Fibroblast of villous mesenchyme (primary cell): ENCODE measurements around the gene LRRC27. TPM values are rescaled to one million over a fixed set of nuclear protein-coding genes. Genes with fewer than 3 reads are reported as not detected.

ENCODE experiments used
- DNase-seq: peaks from one replicate; pipeline ENCODE4 v3.0.0-alpha.2; 2010; ENCODE audit warnings: low read depth
- H3K4me3 ChIP-seq: 2 replicates; pipeline ENCODE4 v1.5.1; 2011; ENCODE audit warnings: low read depth, mild to moderate bottlenecking, low read length
- CTCF ChIP-seq: IDR thresholded peaks from 2 replicates; pipeline ENCODE4 v1.5.1; 2012; ENCODE audit warnings: low read depth, mild to moderate bottlenecking, low read length; ENCODE audit not compliant: insufficient read depth
- total RNA-seq: library from RNA; depleted of rRNA; stranded (reverse); fragments of >200 nt; gene quantifications from 2 replicates; pipeline ENCODE4 v1.2.3, GENCODE V29; 2012

LRRC27 gene
- total RNA-seq, 1 donor, result 6.0 TPM

- no peak for TF ChIP-seq CTCF
- no peak overlapping the region for H3K4me3 ChIP-seq
- DNase-seq, result no peak
These were observed 29.3 kb upstream of the LRRC27 start for GRCh38 chr10:132302421-132303310.

- H3K4me3 ChIP-seq, result no peak overlapping the region
- no peak for TF ChIP-seq CTCF
- no peak for DNase-seq
These were observed 28.5 kb upstream of the LRRC27 start for GRCh38 chr10:132303361-132304115.

GRCh38 chr10:132304756-132305509 is 27.1 kb upstream of the LRRC27 start:
- DNase-seq, result no peak
- no peak for TF ChIP-seq CTCF
- no peak overlapping the region for H3K4me3 ChIP-seq

GRCh38 chr10:132305654-132306342 is 26.2 kb upstream of the LRRC27 start:
- no peak for TF ChIP-seq CTCF
- H3K4me3 ChIP-seq, result no peak overlapping the region
- no peak for DNase-seq

- no peak overlapping the region for H3K4me3 ChIP-seq
- DNase-seq, result no peak
- TF ChIP-seq CTCF, result no peak
These were observed 25.7 kb upstream of the LRRC27 start for GRCh38 chr10:132306343-132306685.
